ENCODE measurements around the gene RUNDC3A. TPM values are rescaled to one million over a fixed set of nuclear protein-coding genes. Genes with fewer than 3 reads are reported as not detected.

RUNDC3A gene
- total RNA-seq = not detected

GRCh38 chr17:44308320-44308818, at the start of gene RUNDC3A:
Gene RUNDC3A (plus strand): TSS chr17:44308601. CDS start chr17:44308833, 232 bp downstream.
- DNase-seq = peak; percentile 79

GRCh38 chr17:44258811-44259351, 49.5 kb upstream of the RUNDC3A start:
- DNase-seq = no peak

GRCh38 chr17:44260296-44260695, 48.1 kb upstream of the RUNDC3A start:
- no peak for DNase-seq

- DNase-seq = no peak
Observed at GRCh38 chr17:44262654-44263225, 45.7 kb upstream of the RUNDC3A start.

GRCh38 chr17:44263345-44263902, 45.0 kb upstream of the RUNDC3A start:
- DNase-seq = no peak

GRCh38 chr17:44266402-44267164, 41.8 kb upstream of the RUNDC3A start:
- no peak for DNase-seq

- no peak for DNase-seq
Observed at GRCh38 chr17:44267165-44267455, 41.3 kb upstream of the RUNDC3A start.

GRCh38 chr17:44267818-44268490, 40.4 kb upstream of the RUNDC3A start, which contains the start of gene SLC4A1:
Gene SLC4A1 (minus strand): TSS chr17:44268135. CDS start chr17:44262866, 5,269 bp downstream.
- DNase-seq = no peak

GRCh38 chr17:44268709-44269534, 39.5 kb upstream of the RUNDC3A start:
- no peak for DNase-seq

GRCh38 chr17:44269535-44270240, 38.7 kb upstream of the RUNDC3A start:
- no peak for DNase-seq

- DNase-seq = no peak
Observed at GRCh38 chr17:44272321-44272951, 36.0 kb upstream of the RUNDC3A start.

GRCh38 chr17:44272954-44273353, 35.4 kb upstream of the RUNDC3A start:
- DNase-seq = no peak

GRCh38 chr17:44273607-44274006, 34.8 kb upstream of the RUNDC3A start:
- DNase-seq = no peak

GRCh38 chr17:44277976-44278375, 30.4 kb upstream of the RUNDC3A start:
- no peak for DNase-seq

- DNase-seq = no peak
Observed at GRCh38 chr17:44279346-44279665, 29.1 kb upstream of the RUNDC3A start.

GRCh38 chr17:44279666-44280391, 28.6 kb upstream of the RUNDC3A start:
- DNase-seq = no peak

GRCh38 chr17:44280392-44280937, 27.9 kb upstream of the RUNDC3A start:
- DNase-seq = no peak

- DNase-seq = no peak
Observed at GRCh38 chr17:44281570-44281969, 26.8 kb upstream of the RUNDC3A start.

GRCh38 chr17:44282264-44282663, 26.1 kb upstream of the RUNDC3A start:
- DNase-seq = no peak

- no peak for DNase-seq
Observed at GRCh38 chr17:44283344-44284023, 24.9 kb upstream of the RUNDC3A start.

All from effector CD4-positive, alpha-beta T cell (primary cell).